Activated CD4-positive, alpha-beta T cell treated with anti-CD3 and anti-CD28 coated beads, Interleukin-2, amount 50 U/mL, for 16 hours (primary cell): Measurements from ENCODE around the gene RPS15.
A peak's percentile ranks its signal among the peaks of the same experiment; 100 is the strongest.
"Not testable (repeated sequence)": the region's sequence is repeated elsewhere in the genome, so short reads cannot be mapped to it uniquely, and the experiment has no call there.

ENCODE experiments used
- DNase-seq: peaks from one replicate; pipeline ENCODE4 v3.0.0-alpha.2; 2020

RPS15 gene

DNA sequence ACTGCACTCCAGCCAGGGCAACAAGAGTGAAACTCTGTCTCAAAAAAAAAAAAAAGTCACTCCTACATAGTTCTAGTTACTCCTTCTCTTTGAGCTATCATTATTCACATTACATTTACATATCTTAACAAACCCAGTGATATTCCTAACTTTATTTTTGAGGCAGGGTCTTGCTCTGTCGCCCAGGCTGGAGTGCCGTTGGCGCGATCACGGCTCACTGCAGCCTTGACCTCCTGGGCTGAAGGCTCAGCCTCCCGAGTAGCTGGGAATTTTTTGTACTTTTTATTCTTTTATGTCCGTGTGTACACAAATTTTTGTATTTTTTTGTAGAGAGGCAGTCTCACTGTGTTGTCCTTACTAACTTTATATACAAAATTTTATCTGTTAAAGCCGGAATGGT is 587 bp upstream of the RPS15 start:
- no peak for DNase-seq

DNA sequence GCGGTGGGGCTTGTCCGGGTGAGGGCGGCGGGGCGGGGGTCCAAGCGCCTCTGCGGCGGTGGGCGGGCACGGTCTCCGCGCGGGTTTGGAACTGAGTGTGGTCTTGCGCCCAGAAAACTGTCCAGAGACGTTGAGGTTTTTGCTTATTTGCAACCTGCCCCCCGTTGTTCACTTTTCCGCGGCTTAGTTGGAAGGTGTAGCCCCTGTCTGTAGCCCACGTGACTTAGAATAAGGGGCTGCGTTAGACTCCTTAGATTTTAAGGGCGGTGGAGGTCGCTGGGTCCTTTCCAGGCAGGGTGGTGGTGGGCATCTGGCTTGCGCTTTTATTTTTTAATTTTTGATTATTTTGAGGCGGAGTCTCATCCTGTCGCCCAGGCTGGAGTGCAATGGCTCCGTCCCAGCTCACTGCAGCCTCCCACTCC is 748 bp downstream of the RPS15 start:
- DNase-seq: no peak

DNA sequence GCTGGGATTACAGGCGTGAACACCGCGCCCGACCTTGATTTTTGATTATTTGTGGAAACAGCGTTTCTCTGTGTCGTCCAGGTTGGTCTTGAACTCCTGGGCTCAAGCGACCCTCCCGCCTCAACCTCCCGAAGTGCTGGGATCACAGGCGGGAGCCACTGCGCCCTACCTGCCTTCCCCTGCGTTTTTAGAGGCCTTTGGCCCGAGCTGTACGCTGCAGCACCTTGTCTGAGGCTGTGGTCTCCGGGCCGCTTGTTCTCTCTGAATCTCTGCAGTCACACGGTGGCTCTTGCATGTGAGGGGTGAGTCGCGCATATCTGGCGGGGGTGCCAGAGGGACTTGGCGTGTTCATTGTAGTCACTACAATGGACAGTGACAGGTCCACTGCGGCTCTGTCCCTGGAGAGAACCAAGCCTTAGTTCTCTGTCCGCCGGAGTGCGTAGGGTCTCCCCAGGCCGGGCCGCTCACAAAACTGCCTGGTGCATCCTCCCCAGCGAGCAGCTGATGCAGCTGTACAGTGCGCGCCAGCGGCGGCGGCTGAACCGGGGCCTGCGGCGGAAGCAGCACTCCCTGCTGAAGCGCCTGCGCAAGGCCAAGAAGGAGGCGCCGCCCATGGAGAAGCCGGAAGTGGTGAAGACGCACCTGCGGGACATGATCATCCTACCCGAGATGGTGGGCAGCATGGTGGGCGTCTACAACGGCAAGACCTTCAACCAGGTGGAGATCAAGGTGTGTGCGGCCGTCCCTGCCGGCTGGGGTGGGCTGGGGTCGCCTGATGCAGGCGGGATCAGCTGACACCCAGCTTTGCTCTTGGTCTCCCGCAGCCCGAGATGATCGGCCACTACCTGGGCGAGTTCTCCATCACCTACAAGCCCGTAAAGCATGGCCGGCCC is 1.6 kb downstream of the RPS15 start:
- not testable (repeated sequence) for DNase-seq

DNA sequence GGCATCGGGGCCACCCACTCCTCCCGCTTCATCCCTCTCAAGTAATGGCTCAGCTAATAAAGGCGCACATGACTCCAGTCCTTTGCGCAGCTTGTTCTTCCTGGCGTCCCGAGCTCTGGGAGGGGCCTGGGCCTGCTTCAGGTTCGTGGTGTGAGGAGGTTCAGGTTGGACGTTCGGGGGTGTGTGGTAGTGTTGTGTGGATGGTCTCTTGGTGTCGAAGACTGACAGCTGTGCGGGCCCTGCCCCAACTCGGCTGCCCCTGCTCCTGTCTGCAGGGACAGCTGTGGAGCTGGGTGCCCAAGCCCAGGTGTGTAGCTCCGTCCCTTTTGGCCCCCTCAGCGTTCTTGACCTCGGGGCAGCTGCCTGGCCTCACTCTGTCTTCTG is 2.2 kb downstream of the RPS15 start:
- DNase-seq: no peak

DNA sequence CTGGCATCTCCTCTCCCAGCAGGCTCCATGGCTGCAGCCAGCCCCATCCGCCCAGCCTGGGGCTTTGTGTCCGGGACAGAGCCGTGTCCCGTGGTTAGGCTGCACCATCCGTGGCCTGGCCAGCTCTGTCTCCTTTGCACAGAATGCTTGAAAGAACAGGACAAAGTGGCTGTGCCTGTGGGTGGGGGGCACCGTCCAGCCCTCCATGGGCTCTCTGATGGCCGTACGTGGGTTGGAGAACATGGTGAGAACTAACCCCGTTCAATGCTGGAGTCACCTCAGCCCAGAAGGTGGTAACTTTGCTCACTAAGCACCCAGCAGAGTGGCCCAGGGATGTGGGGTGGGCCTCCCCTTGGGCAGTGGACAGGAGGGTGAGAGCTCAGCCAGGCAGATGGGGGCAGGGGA is 2.8 kb downstream of the RPS15 start:
- DNase-seq: no peak

DNA sequence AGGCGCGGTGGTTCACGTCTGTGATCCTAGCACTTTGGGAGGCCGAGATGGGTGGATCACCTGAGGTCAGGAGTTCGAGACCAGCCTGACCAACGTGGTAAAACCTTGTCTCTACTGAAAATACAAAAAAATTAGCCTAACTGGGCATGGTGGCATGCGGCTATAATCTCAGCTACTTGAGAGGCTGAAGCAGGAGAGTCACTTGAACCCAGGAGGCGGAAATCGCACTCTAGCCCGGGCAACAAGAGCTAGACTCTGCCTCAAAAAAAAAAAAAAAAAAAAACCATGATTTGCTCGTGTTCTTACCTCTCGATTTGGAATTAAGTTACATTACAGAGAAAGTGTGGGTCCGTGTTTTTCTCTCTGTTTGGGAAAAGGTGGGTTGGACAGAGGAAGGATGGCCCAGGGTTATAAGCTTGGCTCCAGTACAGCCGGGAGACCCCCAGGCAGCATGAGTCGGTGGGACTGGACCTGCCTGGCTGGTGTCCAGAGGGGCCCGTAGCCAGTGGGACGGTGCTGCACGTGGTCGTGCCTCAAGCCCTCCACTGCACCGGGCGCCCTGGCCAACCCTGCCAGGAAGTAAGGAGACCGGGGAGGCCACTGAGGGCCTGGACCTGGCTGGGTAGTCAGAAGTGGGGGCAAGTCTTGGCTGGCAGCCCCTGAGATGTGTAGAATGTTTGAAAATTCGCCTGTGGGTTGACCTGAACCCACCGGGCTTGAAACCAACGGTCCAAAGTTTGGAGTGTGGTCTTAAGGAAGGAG is 3.7 kb downstream of the RPS15 start:
- DNase-seq: no peak

DNA sequence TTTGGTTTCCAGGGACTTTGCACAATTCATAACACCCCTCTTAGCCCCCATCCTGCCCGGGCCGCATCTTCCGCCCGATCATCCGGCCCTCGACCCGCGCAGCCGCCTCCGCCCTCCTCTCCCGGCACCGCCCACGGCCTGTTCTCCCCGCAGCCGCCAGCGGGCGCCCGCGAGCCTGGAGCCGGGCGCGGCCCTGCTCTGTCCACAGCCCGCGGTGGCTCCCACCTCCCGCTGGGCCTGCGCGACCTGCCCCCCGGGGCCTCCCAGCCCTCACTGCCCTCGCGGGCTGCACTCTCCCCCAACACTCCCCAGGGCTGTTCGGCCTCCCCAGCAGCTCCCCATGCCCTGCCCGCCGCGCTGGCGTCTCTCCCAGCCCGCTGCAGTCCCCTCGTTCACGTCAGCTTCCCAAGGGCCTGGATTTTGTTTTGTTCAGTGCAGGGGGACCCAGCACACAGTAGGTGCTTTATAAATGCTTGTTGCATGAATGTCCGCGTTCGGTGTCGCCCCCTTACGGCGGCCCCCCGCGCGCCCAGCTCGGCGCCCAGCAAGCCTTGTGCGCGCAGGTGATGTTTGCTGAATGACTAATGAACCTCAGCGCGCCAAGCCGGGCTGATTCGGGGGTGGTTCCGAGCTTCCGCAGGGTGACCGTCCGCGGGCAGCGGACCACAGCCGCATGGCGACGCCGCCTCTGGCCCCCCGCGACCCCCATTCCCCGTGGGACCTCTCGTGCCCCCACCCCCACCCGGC is 7.2 kb downstream of the RPS15 start:
- DNase-seq: peak; percentile 83

DNA sequence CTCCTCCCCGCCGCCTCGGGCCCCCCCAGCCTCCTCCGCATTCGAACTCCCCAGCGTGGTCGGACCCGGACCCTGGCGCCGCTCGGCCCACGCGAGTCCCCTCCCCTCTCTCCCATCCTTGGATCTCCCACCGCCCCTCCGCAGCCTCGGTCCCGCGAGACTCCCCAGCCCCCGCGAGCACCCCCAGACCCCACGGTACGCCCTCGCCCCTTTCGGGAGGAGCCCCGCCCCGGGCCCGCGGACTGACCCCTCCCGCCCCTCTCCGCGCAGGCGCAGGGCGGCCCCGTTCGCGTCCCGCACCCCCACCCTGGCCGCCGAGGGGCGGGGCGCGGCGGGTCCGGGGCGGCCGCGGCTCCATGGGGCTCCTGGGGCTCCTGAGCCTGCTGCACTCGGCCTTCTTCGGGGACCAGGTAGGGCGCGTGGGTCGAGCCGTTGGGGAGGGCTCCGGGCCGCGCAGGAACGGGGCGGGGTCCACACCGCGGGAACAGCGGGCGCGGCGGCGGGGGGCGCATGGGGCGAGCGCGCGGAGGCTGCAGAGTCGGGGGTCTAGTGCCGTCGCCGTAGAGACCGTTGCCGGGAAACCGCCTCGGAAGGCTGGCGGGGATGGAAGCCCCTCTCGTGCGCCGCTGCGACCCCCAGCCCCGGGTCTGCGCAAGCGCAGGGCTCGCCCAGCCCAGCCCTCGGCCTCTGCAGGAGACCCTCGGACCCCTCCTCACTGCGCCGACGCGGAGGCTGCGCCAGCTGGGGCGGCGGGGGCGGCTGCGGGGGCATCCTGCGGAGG is 7.9 kb downstream of the RPS15 start:
- no peak for DNase-seq

DNA sequence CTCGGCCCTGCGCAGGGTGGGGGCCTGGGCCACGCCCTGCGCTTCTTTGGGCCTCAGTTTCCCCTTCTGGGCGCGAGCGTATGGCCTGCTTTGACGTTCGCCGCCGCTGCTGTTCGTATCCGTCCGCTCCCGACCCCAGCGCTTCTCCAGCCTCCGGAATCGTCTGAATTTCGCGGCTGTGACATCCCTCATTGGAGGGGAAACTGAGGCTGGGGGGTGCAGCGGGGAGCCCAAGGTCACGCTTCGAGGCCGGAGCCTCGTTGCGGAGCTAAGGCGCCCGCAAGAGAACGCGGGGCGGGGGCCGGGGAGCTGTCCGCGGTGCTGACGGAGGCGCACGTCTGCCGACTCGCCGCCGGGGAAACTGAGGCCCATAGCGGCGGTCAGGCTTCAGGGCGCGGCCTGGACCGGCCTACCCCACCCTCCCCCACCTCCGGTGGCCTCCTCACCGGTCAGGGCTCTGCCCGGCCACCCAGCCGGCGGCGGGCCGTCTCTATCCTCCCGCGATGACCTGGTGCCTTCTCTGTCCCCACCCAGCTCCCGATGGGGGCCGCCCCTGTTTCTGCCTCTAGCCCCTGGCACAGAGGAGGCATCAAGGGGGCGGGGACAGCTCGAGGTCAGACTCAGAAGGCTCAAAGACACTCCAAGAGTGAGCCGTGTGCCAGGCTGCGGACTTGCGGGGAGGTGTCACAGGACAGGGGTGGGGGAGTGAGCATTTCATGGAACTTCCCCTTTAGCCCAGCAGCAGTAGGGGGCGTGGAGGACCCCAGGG is 8.7 kb downstream of the RPS15 start:
- no peak for DNase-seq

DNA sequence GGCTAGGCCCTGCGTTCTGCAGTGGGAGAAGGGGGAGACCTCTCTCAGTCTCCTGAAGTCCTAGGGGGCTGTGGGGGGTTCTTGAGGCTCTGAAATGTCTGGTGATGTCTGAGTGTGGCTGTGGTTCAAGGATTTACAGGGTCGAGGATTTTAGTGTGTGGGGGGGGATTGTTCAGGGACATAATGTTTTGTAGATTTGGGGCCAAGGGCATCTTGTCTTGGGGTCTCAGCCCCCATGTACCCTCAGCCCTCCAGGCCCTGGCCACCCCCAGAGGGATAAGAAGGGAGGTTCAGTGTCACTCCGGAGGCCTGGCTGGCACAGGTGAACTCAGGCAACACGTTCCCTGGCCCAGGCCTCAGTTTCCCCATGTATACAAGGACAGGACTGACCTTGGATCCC is 9.3 kb downstream of the RPS15 start:
- DNase-seq: no peak

DNA sequence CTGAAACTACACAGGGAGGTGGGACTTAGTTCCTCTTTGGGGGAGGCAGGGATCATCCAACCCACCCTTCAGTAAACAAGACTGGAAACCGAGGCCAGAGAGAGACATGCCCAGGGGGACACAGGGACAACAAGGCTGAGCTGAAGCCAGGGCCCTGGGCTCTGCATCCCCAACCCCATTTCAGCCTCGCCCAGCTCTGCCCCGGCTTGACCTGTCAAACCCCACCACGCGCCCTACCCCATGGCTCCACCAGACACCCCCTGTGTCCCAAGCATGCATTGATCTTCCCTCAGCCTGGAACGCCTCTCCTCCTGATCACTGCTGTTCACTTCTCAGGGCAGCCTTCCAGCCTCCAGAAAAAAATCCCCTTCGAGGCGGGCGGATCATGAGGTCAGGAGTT is 9.7 kb downstream of the RPS15 start:
- DNase-seq: no peak

DNA sequence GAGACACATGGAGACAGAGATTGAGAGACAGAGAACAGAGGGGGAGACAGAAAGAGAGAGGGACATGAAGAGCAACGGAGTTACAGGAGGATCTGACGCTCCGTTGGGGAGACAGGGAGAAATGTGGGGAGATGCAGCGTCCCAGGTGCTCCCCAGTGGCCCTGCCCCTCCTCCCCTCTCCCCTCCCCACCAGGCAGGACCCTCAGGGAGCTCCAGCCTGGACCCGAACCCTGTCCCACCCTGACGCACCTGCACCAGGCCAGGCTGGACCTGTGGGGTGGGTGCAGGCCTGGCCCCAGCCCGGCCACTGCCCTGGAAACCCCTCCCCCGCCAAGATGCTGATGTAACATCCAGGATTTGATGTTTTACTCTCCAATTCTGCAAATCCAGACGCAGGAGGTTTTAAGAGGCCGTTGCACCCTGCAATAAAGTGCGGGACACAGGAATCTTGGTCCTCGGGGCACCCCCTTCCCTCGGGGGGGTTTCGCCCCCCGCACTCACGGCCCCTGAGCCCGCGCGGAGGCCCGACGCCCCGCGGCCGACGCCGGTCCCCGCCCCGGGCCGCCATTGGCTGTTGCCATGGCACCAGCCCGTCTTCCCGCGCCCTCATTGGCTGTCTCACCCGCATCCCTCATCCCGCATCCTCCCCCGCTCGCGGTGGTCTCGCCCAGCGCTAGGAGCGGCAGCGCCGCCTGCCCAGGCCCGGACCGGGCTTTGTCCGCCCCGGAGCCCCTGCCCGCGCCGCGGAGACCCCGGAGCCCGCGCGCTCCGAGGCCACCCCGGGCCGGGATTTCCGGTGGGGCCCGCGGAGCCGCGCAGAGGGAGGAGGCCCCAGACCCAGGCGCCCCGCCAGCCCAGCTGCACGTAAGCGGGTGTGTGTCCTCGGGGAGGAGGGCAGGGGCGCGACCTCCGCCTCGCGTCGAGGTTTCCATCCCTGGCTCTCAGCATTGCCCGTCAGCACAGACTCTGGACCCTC is 11.6 kb downstream of the RPS15 start, which contains the start of gene APC2:
TSS of gene APC2 (plus strand) at position 655 of the 976 bp plus-strand sequence. CDS start 2,881 bp downstream, outside the sequence.
- DNase-seq: no peak

DNA sequence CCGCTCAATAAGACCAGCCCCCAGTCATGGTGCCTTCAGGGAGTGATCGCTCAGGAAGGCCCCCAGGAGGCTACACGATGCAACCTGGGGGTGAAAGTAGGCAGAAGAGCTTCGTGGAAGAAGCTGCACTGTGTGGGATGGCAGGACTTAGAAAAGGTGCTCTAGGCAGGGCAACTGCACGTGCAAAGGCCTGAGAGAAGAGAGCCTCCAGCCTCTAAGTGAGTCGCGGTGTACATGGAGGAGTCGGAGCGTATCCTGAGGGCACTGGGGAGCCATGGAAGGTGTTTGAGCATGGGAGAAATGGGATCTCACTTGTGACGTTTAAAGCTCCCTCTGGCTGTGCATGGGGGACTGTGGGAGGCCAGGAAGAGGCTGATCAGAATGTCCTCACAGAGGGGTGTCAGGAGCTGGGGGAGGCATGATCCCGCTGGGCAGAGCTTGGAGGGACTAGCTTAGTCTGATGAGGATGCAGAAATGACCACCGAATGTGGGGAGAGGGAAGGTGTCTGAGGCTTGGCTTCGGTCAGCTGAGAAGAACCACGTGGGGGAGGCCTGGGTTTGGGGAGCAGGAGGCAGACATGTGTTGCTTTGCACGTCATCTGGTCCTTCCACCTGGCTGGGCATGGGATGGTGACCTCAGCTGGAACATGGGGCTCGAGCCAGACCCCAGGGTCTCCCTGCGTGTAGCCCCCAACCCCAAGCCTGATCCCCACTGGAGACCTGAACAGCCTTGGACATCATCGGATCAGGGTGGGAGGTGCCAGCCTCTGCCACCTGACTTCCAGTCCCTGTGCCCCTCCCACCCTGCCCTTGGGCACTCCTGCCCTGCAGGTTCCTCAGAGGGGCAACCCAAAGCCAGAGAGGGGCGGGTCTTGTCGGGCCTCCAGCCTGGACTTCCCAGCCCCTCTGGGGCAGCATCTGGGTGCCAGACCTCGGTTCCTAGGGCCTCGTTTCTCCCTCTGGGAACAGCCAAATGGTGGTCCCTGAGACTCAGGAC is 12.8 kb downstream of the RPS15 start:
- DNase-seq: no peak

DNA sequence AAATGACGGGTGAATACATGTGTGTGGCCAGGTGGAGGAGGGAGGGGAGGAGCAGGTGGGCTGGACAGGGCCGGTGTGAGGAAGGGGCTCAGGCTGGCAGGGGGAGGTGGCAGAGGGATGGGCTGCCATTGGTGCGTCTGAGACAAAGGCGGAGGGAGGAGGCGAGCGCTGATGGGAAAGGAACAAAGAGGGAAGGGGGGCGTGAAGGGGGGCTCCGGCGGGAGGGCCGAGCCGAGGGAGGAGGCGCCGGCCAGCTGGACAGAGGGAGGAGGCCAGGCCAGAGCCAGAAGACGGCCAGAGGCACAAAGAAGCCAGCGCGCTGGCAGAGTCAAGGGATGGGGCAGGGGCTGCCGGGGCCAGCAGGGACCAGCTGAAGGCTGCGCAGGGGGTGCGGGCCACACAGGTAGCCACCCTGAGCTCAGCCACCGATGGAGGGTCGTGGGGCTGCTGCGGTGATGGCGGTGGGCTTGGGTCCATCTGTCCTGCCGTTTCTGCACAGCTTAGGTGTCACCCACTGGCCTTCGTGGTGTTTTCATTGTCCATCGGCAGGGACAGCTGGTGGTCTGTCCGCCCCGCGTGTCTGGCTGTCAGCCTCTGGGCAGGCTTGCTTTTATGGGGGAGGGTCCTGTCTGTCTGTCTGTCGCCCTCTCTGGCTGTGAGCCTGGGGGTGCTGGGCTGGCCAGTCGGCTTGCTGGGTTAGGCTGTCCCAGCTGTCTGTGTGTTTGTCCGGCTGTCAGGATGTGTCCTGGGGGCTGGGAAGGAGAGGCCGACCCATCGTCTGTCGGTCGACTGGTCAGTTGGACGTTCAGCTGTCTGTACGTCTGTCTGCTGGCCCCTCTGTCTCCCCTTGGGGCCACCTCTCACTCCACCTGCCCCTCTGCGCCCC is 14.0 kb downstream of the RPS15 start:
- DNase-seq: no peak

DNA sequence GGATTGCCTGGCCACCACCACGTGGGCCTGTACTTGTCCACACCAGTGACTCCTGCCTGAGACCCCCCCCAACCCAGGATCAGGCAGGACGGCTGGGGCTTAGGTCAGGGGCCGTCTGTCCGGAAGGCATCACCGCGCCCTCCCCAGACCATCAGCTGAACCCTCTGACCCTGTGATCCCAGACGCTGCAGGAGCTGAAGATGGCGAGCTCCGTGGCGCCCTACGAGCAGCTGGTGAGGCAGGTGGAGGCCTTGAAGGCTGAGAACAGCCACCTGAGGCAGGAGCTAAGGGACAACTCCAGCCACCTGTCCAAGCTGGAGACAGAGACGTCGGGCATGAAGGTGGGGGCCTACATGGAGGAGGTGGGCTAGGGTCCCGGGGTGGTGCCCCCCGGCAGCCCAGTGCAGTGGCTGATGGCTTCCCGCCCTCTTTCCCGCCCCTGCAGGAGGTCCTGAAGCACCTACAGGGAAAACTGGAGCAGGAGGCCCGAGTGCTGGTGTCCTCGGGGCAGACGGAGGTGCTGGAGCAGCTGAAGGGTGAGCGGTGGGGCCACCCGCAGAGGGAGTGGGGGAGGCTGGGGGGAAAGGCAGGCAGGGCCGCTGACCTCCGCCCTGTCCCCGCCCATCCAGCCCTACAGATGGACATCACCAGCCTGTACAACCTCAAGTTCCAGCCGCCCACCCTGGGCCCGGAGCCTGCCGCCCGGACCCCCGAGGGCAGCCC is 14.8 kb downstream of the RPS15 start:
- DNase-seq: no peak

DNA sequence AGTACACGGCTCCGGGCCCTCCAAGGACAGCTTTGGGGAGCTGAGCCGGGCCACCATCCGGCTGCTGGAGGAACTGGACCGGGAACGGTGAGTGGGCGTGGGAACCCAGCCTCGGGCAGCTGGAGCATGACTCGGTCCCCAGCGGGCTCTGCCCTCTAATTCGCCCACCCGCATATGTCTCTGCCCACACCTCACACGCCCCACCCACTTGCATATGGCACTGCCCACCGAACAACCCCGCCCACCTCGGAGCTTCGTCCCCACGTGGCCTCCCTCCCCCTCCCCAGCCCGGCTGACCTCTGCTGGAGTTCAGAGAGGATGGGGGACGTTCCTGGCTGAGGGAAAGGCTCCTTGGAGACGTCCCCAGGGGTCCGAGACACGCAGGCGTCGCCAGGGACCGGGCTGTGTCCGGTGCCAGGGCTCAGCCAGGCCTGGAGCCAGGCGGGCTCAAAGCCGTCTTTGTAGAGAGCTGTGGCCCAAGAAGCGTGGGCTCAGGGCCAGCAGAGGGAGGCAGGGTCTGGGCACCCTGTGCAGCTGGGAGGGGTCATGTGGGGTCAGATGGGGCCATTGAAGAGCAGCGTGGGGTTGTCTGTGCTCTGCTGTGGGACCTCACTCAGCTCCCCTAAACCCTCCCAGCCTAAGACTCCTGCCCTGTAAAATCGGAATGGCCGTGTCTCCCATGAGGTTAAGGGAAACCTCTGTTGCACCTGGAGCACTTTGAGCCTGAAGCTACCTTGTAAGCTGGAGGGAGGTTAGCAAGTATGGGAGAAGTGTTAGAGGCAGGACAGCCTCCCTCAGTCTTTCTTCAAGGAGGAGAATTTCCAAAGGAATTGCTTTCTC is 15.5 kb downstream of the RPS15 start:
- no peak for DNase-seq

DNA sequence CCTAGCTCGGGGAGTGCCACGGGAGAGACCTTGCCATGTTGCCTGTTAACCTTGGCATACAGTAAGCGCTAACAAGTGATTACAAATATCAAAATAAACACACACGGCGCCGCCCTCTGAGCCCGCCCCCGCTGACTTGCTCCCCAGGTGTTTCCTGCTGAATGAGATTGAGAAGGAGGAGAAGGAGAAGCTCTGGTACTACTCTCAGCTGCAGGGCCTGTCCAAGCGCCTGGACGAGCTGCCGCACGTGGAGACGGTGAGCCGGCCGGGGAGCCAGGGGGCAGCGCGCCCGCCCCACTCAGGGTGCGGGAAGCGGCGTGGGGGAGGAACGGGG is 16.8 kb downstream of the RPS15 start:
- DNase-seq: no peak
